ENCODE data around the gene NDUFAF7. TPM values are rescaled to one million over a fixed set of nuclear protein-coding genes. Genes with fewer than 3 reads are reported as not detected.
"Not testable (repeated sequence)": the region's sequence is repeated elsewhere in the genome, so short reads cannot be mapped to it uniquely, and the experiment has no call there.

Gene NDUFAF7
- total RNA-seq, 2 donors from 2014 or later: 10.1 to 16.2 TPM

- peaks cover 21% of the 10 kb centered on the region for H3K36me3 ChIP-seq
- DNase-seq (ENCODE audit: low spot score): no peak
Observed at GRCh38 chr2:37291680-37292079, 60.2 kb downstream of the NDUFAF7 start.

DNA sequence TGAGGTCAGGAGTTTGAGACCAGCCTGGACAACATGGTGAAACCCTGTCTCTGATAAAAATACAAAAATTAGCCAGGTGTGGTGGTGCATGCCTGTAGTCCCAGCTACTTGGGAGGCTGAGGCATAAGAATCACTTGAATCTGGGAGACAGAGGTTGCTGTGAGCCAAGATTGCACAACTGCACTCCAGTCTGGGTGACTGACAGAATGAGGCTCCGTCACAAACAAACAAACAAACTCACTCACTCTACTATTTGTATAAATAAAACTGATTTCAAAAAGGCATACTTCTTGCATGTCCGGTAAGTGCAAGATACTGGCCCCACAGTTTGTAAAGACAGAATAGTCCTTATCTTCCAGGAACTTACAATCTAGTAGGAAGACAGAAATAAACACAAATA, 63.4 kb downstream of the NDUFAF7 start:
- H3K27ac ChIP-seq; H3K4me1 ChIP-seq; H3K27me3 ChIP-seq; DNase-seq (ENCODE audit: low spot score); H3K36me3 ChIP-seq; H3K4me3 ChIP-seq; H3K9me3 ChIP-seq: not testable (repeated sequence)

More at GRCh38 chr2:37291680-37292079, 60.2 kb downstream of the NDUFAF7 start:
- no peak overlapping the region for H3K27ac ChIP-seq
- H3K4me3 ChIP-seq: no peak overlapping the region
- TF ChIP-seq, protein P1, sequence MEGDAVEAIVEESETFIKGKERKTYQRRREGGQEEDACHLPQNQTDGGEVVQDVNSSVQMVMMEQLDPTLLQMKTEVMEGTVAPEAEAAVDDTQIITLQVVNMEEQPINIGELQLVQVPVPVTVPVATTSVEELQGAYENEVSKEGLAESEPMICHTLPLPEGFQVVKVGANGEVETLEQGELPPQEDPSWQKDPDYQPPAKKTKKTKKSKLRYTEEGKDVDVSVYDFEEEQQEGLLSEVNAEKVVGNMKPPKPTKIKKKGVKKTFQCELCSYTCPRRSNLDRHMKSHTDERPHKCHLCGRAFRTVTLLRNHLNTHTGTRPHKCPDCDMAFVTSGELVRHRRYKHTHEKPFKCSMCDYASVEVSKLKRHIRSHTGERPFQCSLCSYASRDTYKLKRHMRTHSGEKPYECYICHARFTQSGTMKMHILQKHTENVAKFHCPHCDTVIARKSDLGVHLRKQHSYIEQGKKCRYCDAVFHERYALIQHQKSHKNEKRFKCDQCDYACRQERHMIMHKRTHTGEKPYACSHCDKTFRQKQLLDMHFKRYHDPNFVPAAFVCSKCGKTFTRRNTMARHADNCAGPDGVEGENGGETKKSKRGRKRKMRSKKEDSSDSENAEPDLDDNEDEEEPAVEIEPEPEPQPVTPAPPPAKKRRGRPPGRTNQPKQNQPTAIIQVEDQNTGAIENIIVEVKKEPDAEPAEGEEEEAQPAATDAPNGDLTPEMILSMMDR (IDR thresholded peaks at IDR 0.05): no peak
- no peaks in the 10 kb centered on the region for H3K4me1 ChIP-seq
- no peaks in the 10 kb centered on the region for H3K9me3 ChIP-seq
- H3K27me3 ChIP-seq: no peaks in the 10 kb centered on the region

DNA sequence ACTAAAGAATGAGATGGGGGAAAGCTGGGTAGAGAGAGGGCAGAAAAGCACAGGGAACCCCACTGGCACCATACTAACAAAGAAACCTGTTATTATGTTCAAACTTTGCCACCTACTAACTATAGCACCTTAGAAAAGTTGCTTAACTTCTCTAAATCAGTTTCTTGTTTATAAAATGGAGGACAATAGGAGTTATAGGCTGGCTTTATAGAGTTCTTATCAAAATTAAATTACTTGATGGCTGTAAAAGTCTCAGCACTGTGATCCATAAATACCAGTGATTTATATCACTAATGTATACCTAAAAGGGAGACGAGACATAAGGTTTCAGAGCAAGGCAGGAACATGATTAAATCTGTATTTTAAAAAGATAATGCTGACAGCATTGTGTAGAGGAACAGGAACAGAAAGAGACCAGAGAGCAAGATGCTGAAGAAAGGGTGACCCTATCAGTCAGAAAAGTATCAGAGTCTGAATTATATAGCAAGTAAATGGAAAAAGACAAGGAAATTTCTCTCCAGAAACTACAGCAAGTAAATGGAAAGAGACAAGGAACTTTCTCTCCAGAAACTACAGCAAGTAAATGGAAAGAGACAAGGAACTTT, 64.1 kb downstream of the NDUFAF7 start:
- no peak for DNase-seq (ENCODE audit: low spot score)
- Histone ChIP-seq H3K27ac (no peak overlapping the region), H3K36me3 (peaks cover 2% of the 10 kb centered on the region), H3K9me3 (no peaks in the 10 kb centered on the region), H3K4me1 (no peaks in the 10 kb centered on the region), H3K27me3 (no peaks in the 10 kb centered on the region), H3K4me3 (no peak overlapping the region)
- TF ChIP-seq, protein P1 (IDR thresholded peaks at IDR 0.05): no peak

GRCh38 chr2:37297632-37298031, 66.2 kb downstream of the NDUFAF7 start:
- Histone ChIP-seq H3K9me3 (no peaks in the 10 kb centered on the region), H3K27ac (no peak overlapping the region), H3K27me3 (no peaks in the 10 kb centered on the region), H3K36me3 (no peaks in the 10 kb centered on the region), H3K4me3 (no peak overlapping the region), H3K4me1 (no peaks in the 10 kb centered on the region)
- DNase-seq (ENCODE audit: low spot score): no peak
- TF ChIP-seq, protein P1 (IDR thresholded peaks at IDR 0.05): no peak

Other genes starting within 250 kb of the NDUFAF7 start
- gene HEATR5B, start 147.3 kb upstream of the NDUFAF7 start, total RNA-seq: 10 to 100 TPM; 16.4 to 17.6 TPM
- 1 to 10 TPM; 3.8 to 6.0 TPM for gene GPATCH11, start 147.1 kb upstream of the NDUFAF7 start, total RNA-seq
- gene EIF2AK2, start 74.7 kb upstream of the NDUFAF7 start, total RNA-seq: 10 to 100 TPM; 12.5 to 13.4 TPM
- gene SULT6B1, start 43.0 kb upstream of the NDUFAF7 start, total RNA-seq: not detected
- 10 to 100 TPM; 21.1 to 37.9 TPM for gene CEBPZOS, start 35.2 kb upstream of the NDUFAF7 start, total RNA-seq
- 10 to 100 TPM; 23.5 to 27.5 TPM for gene CEBPZ, start 62 bp upstream of the NDUFAF7 start, total RNA-seq
- 10 to 100 TPM; 13.0 to 20.6 TPM for gene PRKD3, start 93.2 kb downstream of the NDUFAF7 start, total RNA-seq
- 10 to 100 TPM in 1 of 2 donors, 1 to 10 TPM in 1; 1.1 to 10.1 TPM for gene QPCT, start 113.0 kb downstream of the NDUFAF7 start, total RNA-seq